ENCODE results near the gene PPP5C.

DNA sequence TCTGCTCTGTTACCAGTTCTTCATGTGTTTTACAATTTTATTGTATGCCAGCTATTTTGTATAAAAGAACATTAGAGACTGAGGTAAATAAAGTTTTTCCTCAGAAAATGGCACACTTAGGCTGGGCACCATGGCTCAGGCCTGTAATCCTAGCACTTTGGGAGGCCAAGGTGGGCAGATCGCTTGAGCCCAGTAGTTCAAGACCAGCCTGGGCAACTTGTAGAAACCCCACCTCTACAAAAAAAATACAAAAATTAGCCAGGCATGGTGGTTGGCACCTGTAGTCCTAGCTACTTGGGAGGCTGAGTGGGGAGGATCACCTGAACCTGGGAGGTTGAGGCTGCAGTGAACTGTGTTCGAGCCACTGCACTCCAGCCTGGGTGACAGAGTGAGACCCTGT is 34.5 kb downstream of the PPP5C start:
- TF ChIP-seq JUND (IDR thresholded peaks at IDR 0.05) = no peak
- TF ChIP-seq, protein P1, sequence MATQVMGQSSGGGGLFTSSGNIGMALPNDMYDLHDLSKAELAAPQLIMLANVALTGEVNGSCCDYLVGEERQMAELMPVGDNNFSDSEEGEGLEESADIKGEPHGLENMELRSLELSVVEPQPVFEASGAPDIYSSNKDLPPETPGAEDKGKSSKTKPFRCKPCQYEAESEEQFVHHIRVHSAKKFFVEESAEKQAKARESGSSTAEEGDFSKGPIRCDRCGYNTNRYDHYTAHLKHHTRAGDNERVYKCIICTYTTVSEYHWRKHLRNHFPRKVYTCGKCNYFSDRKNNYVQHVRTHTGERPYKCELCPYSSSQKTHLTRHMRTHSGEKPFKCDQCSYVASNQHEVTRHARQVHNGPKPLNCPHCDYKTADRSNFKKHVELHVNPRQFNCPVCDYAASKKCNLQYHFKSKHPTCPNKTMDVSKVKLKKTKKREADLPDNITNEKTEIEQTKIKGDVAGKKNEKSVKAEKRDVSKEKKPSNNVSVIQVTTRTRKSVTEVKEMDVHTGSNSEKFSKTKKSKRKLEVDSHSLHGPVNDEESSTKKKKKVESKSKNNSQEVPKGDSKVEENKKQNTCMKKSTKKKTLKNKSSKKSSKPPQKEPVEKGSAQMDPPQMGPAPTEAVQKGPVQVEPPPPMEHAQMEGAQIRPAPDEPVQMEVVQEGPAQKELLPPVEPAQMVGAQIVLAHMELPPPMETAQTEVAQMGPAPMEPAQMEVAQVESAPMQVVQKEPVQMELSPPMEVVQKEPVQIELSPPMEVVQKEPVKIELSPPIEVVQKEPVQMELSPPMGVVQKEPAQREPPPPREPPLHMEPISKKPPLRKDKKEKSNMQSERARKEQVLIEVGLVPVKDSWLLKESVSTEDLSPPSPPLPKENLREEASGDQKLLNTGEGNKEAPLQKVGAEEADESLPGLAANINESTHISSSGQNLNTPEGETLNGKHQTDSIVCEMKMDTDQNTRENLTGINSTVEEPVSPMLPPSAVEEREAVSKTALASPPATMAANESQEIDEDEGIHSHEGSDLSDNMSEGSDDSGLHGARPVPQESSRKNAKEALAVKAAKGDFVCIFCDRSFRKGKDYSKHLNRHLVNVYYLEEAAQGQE (IDR thresholded peaks at IDR 0.05; ENCODE audit: low read depth) = no peak

Measured in HCT116 (cell line).